Hepatocyte (in vitro differentiated cells): ENCODE results near the gene FOXK1. TPM values are rescaled to one million over a fixed set of nuclear protein-coding genes. Genes with fewer than 3 reads are reported as not detected.

Experiments
- DNase-seq: peaks from one replicate; pipeline ENCODE4 v3.0.0-alpha.2; 2016; ENCODE audit warnings: low spot score
- H2AFZ ChIP-seq: fragments of 200-600 bp; sonication (generic); 2 replicates; pipeline ENCODE4 v1.6.0; 2016; ENCODE audit warnings: antibody characterized with exemption, mild to moderate bottlenecking
- H3K27ac ChIP-seq: fragments of 200-600 bp; sonication (generic); 2 replicates; pipeline ENCODE4 v1.5.1; 2016; ENCODE audit warnings: mild to moderate bottlenecking
- H3K27me3 ChIP-seq: fragments of 200-600 bp; sonication (generic); 2 replicates; pipeline ENCODE4 v1.6.1; 2016
- H3K36me3 ChIP-seq: fragments of 200-600 bp; sonication (generic); replicated peaks from 2 replicates; pipeline ENCODE4 v1.5.1; 2016; ENCODE audit warnings: low read depth; ENCODE audit not compliant: insufficient read depth
- H3K4me1 ChIP-seq: fragments of 200-600 bp; sonication (generic); 2 replicates; pipeline ENCODE4 v1.5.1; 2016; ENCODE audit warnings: mild to moderate bottlenecking, moderate library complexity; ENCODE audit not compliant: insufficient read depth
- H3K4me2 ChIP-seq: fragments of 200-600 bp; sonication (generic); 2 replicates; pipeline ENCODE4 v1.6.0; 2016
- H3K4me3 ChIP-seq: fragments of 200-600 bp; sonication (generic); 2 replicates; pipeline ENCODE4 v1.5.1; 2016; ENCODE audit warnings: mild to moderate bottlenecking
- H3K79me2 ChIP-seq: fragments of 200-600 bp; sonication (generic); 2 replicates; pipeline ENCODE4 v1.6.0; 2017; ENCODE audit warnings: mild to moderate bottlenecking
- H3K9me2 ChIP-seq: fragments of 200-600 bp; sonication (generic); replicated peaks from 2 replicates; pipeline ENCODE4 v1.6.0; 2017; ENCODE audit warnings: mild to moderate bottlenecking; ENCODE audit not compliant: insufficient read depth
- H3K9me3 ChIP-seq: fragments of 200-600 bp; sonication (generic); 2 replicates; pipeline ENCODE4 v1.5.1; 2016; ENCODE audit warnings: low read depth, mild to moderate bottlenecking
- H4K20me1 ChIP-seq: fragments of 200-600 bp; sonication (generic); 2 replicates; pipeline ENCODE4 v1.6.0; 2016; ENCODE audit warnings: mild to moderate bottlenecking; ENCODE audit not compliant: insufficient read depth, poor library complexity, severe bottlenecking
- EZH2 ChIP-seq: fragments of 200-600 bp; sonication (generic); IDR thresholded peaks from 2 replicates; pipeline ENCODE4 v1.6.1; 2016; ENCODE audit warnings: antibody characterized with exemption, mild to moderate bottlenecking, borderline replicate concordance
- EZH2phosphoT487 ChIP-seq: fragments of 200-600 bp; sonication (generic); IDR thresholded peaks from one replicate; pipeline ENCODE4 v1.6.1; 2018; ENCODE audit warnings: antibody characterized with exemption, mild to moderate bottlenecking, low read depth, moderate library complexity; ENCODE audit not compliant: unreplicated experiment, severe bottlenecking
- WGBS: methylation state at CpG from one replicate; pipeline ENCODE4 v1.1.6; 2016; ENCODE audit warnings: low lambda C conversion rate; ENCODE audit errors: missing lambda C conversion rate; 5-methylcytosine and 5-hydroxymethylcytosine counted together
- polyA plus RNA-seq: library from polyadenylated mRNA; unstranded; fragments of >200 nt; fragmentation: Nextera tagmentation; extraction: Ambion mirVana; gene quantifications from 2 replicates; pipeline ENCODE4 v1.2.1, GENCODE V29; 2016
- total RNA-seq: library from RNA; depleted of rRNA; stranded (reverse); fragments of >200 nt; gene quantifications from 2 replicates; pipeline ENCODE4 v1.2.3, GENCODE V29; 2014
- TF ChIP-seq, protein P1 (sequence below): fragments of 200-600 bp; sonication (generic); IDR thresholded peaks from 2 replicates; pipeline ENCODE4 v1.5.1; 2016; ENCODE audit warnings: antibody characterized with exemption, mild to moderate bottlenecking; ENCODE audit not compliant: poor library complexity

The FOXK1 gene
- total and polyA plus RNA-seq, 2 experiments from 2014 or later: 8.3 to 17.8 TPM

DNA sequence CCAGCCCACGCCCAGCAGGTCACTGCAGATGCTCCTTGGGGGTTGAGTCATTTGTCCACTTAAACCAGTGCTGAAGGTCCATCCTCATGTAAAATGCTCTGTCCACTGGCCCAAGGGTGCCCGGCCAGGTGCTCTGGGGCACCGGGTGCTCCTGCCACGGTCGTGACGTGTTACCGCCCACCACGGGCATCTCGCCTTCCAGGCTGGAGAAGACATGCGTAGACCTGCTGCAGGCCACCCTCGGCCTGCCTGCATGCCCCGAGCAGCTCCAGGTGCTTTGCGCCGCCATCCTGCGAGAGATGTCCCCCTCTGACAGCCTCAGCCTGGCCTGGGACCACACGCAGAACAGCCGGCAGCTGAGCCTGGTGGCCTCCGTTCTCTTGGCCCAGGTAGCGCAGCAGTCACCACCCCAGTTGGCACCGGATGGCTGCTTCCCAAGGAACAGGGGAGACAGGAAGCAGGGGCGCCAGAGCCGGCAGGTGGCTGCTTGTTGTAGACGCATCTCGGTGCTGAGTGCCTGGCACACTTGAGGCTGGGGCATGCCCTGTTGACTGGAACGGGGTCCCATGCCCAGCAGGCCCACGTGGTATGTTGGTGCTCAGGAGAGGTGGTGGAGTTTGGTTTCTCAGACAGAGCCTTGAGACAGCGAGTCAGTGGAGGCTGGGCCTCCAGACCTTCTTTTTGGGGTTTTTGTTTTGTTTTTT lies 99.4 kb downstream of the FOXK1 start:
- H3K9me3 ChIP-seq: no peaks in the 10 kb centered on the region
- H3K27me3 ChIP-seq: no peaks in the 10 kb centered on the region
- DNase-seq: no peak
- H2AFZ ChIP-seq: no peak overlapping the region
- H3K4me3 ChIP-seq: no peak overlapping the region
- H3K36me3 ChIP-seq: no peaks in the 10 kb centered on the region
- no peaks in the 10 kb centered on the region for H3K9me2 ChIP-seq
- no peak overlapping the region for H3K27ac ChIP-seq
- peaks cover 13% of the 10 kb centered on the region for H4K20me1 ChIP-seq
- 98% methylated on average over 27 of the region's 27 CpGs for WGBS
- H3K4me2 ChIP-seq: no peak overlapping the region
- H3K79me2 ChIP-seq: peaks cover 36% of the 10 kb centered on the region
- TF ChIP-seq EZH2phosphoT487 (no peak), EZH2 (no peak)
- TF ChIP-seq, protein P1, sequence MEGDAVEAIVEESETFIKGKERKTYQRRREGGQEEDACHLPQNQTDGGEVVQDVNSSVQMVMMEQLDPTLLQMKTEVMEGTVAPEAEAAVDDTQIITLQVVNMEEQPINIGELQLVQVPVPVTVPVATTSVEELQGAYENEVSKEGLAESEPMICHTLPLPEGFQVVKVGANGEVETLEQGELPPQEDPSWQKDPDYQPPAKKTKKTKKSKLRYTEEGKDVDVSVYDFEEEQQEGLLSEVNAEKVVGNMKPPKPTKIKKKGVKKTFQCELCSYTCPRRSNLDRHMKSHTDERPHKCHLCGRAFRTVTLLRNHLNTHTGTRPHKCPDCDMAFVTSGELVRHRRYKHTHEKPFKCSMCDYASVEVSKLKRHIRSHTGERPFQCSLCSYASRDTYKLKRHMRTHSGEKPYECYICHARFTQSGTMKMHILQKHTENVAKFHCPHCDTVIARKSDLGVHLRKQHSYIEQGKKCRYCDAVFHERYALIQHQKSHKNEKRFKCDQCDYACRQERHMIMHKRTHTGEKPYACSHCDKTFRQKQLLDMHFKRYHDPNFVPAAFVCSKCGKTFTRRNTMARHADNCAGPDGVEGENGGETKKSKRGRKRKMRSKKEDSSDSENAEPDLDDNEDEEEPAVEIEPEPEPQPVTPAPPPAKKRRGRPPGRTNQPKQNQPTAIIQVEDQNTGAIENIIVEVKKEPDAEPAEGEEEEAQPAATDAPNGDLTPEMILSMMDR: no peak
- H3K4me1 ChIP-seq: peaks cover 8% of the 10 kb centered on the region

DNA sequence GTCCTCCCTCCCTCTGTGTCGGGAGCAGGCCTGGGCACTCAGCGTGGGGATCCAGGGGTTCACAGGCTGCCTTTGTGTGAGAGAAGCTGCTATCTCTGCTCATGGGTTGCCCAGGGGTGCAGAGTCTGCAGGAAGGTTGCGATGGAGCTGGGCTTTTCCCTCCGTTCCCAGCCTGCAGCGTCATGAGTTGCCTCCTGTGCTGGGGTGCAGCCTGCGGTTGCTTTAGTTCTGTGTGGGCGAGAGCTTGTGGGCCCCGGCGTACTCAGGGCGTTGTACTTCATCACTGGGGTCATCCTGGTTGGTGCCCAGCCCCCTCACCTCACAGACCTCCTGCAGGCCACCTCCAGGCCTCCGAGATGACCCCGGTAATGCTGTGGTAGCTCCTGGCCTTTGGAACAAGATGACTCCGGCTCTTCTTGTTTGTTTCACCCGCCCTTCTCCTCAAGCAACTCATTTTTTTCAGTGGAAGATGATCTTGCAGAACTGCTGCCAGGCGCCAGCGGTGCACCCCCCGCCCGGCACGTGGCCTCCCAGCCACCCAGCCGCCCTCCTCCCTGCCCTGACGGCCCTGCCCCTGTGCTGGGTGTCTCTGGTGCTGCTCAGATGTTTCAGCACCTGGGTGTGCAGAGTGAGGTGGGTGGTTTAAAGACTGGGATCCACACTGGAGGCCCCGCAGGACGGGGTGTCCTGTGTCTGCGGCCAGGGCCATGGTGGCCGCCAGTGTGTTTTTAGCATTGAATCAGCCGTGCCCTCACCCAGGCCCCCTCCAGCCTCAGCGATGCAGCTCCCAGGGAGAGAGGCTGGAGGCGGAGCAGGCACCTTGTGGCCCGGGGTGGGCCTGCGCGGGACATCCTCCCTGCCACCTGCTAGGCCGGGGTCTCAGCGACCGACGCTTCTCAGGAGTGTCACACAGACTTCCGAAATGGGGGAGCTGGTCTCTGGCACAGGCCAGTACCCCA lies 100.5 kb downstream of the FOXK1 start:
- Histone ChIP-seq H3K36me3 (no peaks in the 10 kb centered on the region), H3K4me3 (no peak overlapping the region), H2AFZ (no peak overlapping the region), H3K9me3 (no peaks in the 10 kb centered on the region), H4K20me1 (peaks cover 13% of the 10 kb centered on the region), H3K27ac (no peak overlapping the region), H3K27me3 (no peaks in the 10 kb centered on the region), H3K4me2 (no peak overlapping the region), H3K79me2 (peaks cover 26% of the 10 kb centered on the region), H3K4me1 (no peaks in the 10 kb centered on the region), H3K9me2 (no peaks in the 10 kb centered on the region)
- no peak for DNase-seq
- TF ChIP-seq, protein P1: no peak
- TF ChIP-seq EZH2phosphoT487 (no peak), EZH2 (no peak)
- 96% methylated on average over 30 of the region's 36 CpGs for WGBS

DNA sequence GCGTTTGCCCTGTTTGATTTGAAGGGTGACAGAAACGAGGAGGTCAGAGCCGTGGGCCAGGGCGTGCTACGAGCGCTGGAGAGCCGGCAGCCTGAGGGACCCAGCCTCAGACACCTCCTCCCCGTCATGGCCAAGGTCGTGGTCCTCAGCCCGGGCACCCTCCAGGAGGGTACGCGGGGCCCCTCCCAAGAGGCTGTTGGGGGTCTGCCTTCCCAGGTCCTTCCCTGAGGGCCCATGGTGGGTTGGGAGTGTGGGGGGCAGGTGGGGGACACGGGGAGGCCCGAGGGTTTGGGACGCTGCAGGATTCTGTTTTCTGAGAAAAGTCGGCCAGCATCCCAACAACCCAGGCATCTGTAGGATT lies 101.2 kb downstream of the FOXK1 start:
- Histone ChIP-seq H3K36me3 (no peaks in the 10 kb centered on the region), H3K79me2 (peaks cover 19% of the 10 kb centered on the region), H3K4me2 (no peak overlapping the region), H3K9me2 (no peaks in the 10 kb centered on the region), H3K9me3 (no peaks in the 10 kb centered on the region), H3K27me3 (no peaks in the 10 kb centered on the region), H4K20me1 (peaks cover 13% of the 10 kb centered on the region), H3K27ac (no peak overlapping the region), H2AFZ (no peak overlapping the region), H3K4me3 (no peak overlapping the region), H3K4me1 (no peaks in the 10 kb centered on the region)
- WGBS: 92% methylated on average over 13 of the region's 16 CpGs
- no peak for DNase-seq
- TF ChIP-seq EZH2 (no peak), EZH2phosphoT487 (no peak)
- TF ChIP-seq, protein P1: no peak
